Fibroblast of lung (primary cell): ENCODE data around the gene DNM3. TPM values are rescaled to one million over a fixed set of nuclear protein-coding genes. Genes with fewer than 3 reads are reported as not detected.

ENCODE experiments used
- DNase-seq, 2 donors: peaks; one replicate each; pipeline versions ENCODE4 v3.0.0 to v3.0.0-alpha.2; 2010; ENCODE audit warnings: low read depth in 2 of 2
- H2AFZ ChIP-seq: 2 replicates; pipeline ENCODE4 v1.5.1; 2012; ENCODE audit warnings: low read length, control low read depth, inconsistent platforms
- H3K27ac ChIP-seq: 2 replicates; pipeline ENCODE4 v1.5.1; 2011; ENCODE audit warnings: low read length, control low read depth; ENCODE audit not compliant: insufficient read depth
- H3K27me3 ChIP-seq: 2 replicates; pipeline ENCODE4 v1.5.1; 2011; ENCODE audit warnings: mild to moderate bottlenecking, low read length; ENCODE audit not compliant: control insufficient read depth, insufficient read depth
- H3K36me3 ChIP-seq: 2 replicates; pipeline ENCODE4 v1.5.1; 2011; ENCODE audit warnings: low read length; ENCODE audit not compliant: control insufficient read depth, insufficient read depth
- H3K4me1 ChIP-seq: 2 replicates; pipeline ENCODE4 v1.5.1; 2011; ENCODE audit warnings: low read length; ENCODE audit not compliant: control insufficient read depth, insufficient read depth; ENCODE audit errors: extremely low read depth
- H3K4me2 ChIP-seq: 2 replicates; pipeline ENCODE4 v1.5.1; 2011; ENCODE audit warnings: low read length, control low read depth; ENCODE audit not compliant: insufficient read depth; ENCODE audit errors: extremely low read depth
- H3K4me3 ChIP-seq, 4 experiments: fragments of 200-600 bp in 1 of 4; sonication (generic) in 1 of 4; replicated peaks in 1 of 4; 2 replicates each; pipeline ENCODE4 v1.5.1; 2011 to 2016; ENCODE audit warnings: low read length in 4 of 4, low read depth in 3 of 4, mild to moderate bottlenecking in 3 of 4, control low read depth in 2 of 4, inconsistent platforms in 1 of 4, mixed read lengths in 1 of 4; ENCODE audit not compliant: insufficient read depth in 1 of 4; ENCODE audit errors: control extremely low read depth in 1 of 4
- H3K79me2 ChIP-seq: 2 replicates; pipeline ENCODE4 v1.5.1; 2012; ENCODE audit warnings: mild to moderate bottlenecking, low read length, inconsistent platforms; ENCODE audit not compliant: control insufficient read depth, insufficient read depth
- H3K9ac ChIP-seq: 2 replicates; pipeline ENCODE4 v1.5.1; 2011; ENCODE audit warnings: mild to moderate bottlenecking, low read length, control low read depth; ENCODE audit not compliant: insufficient read depth
- H3K9me3 ChIP-seq: 2 replicates; pipeline ENCODE4 v1.5.1; 2012; ENCODE audit warnings: low read depth, low read length; ENCODE audit not compliant: control insufficient read depth, insufficient read depth
- H4K20me1 ChIP-seq: 2 replicates; pipeline ENCODE4 v1.5.1; 2011; ENCODE audit warnings: low read length; ENCODE audit not compliant: control insufficient read depth, insufficient read depth; ENCODE audit errors: extremely low read depth
- CTCF ChIP-seq, 2 donors: IDR thresholded peaks in 1 of 2; conservative IDR thresholded peaks in 1 of 2; 1 replicate in 1 of 2; 2 replicates in 1 of 2; pipeline ENCODE4 v1.5.1; 2011 to 2012; ENCODE audit warnings: low read length in 2 of 2, control low read depth in 1 of 2, inconsistent platforms in 1 of 2, low read depth in 1 of 2, mild to moderate bottlenecking in 1 of 2
- EZH2 ChIP-seq: IDR thresholded peaks from 2 replicates; pipeline ENCODE4 v1.5.1; 2012; ENCODE audit warnings: low read length, control low read depth, mild to moderate bottlenecking; ENCODE audit errors: missing control alignments
- polyA plus RNA-seq, 2 donors: library from polyadenylated mRNA; depleted of rRNA in 1 of 2; stranded (reverse) in 1 of 2; unstranded in 1 of 2; fragments of >200 nt; gene quantifications; 2 replicates each; pipeline ENCODE4 v1.2.1, GENCODE V29; 2011 to 2012; ENCODE audit warnings: missing spikeins in 1 of 2
- total RNA-seq: library from RNA; depleted of rRNA; stranded (reverse); fragments of >200 nt; gene quantifications from 2 replicates; pipeline ENCODE4 v1.2.1, GENCODE V29; 2014

The DNM3 gene
- total and polyA plus RNA-seq, 2 donors (not counting 1 experiment from before 2014, with no cell fraction given), result 1.6 to 3.6 TPM

- no peaks in the 10 kb centered on the region for H3K79me2 ChIP-seq
- no peak for DNase-seq
These were observed 100.6 kb downstream of the DNM3 start for GRCh38 chr1:171941920-171942319.

GRCh38 chr1:171943973-171944561, 102.8 kb downstream of the DNM3 start:
- DNase-seq, result no peak
- TF ChIP-seq CTCF (conservative IDR thresholded peaks at IDR 0.05 in 1 of 2, IDR thresholded peaks at IDR 0.05 in 1 of 2; ENCODE audit: low read depth in 1 of 2, low read length in 2 of 2), result no peak
- TF ChIP-seq EZH2, result no peak
- no peak overlapping the region for H3K27ac ChIP-seq
- no peak overlapping the region for H3K9ac ChIP-seq
- H3K79me2 ChIP-seq, result no peaks in the 10 kb centered on the region
- H4K20me1 ChIP-seq, result no peaks in the 10 kb centered on the region
- no peaks in the 10 kb centered on the region for H3K27me3 ChIP-seq
- no peak overlapping the region for H2AFZ ChIP-seq
- H3K4me2 ChIP-seq, result no peak overlapping the region
- no peaks in the 10 kb centered on the region for H3K4me1 ChIP-seq
- no peaks in the 10 kb centered on the region for H3K9me3 ChIP-seq
- H3K4me3 ChIP-seq, result no peak overlapping the region
- no peaks in the 10 kb centered on the region for H3K36me3 ChIP-seq

More at GRCh38 chr1:171941920-171942319, 100.6 kb downstream of the DNM3 start:
- Histone ChIP-seq H3K27ac (no peak overlapping the region), H3K27me3 (no peaks in the 10 kb centered on the region), H2AFZ (no peak overlapping the region), H3K4me1 (no peaks in the 10 kb centered on the region), H3K4me2 (no peak overlapping the region), H3K4me3 (no peak overlapping the region), H3K9me3 (no peaks in the 10 kb centered on the region), H3K36me3 (no peaks in the 10 kb centered on the region), H4K20me1 (no peaks in the 10 kb centered on the region), H3K9ac (no peak overlapping the region)
- TF ChIP-seq EZH2 (no peak), CTCF (conservative IDR thresholded peaks at IDR 0.05 in 1 of 2, IDR thresholded peaks at IDR 0.05 in 1 of 2; ENCODE audit: low read depth in 1 of 2, low read length in 2 of 2) (no peak)

GRCh38 chr1:171948511-171948910, 107.2 kb downstream of the DNM3 start:
- H3K9ac ChIP-seq, result no peak overlapping the region
- H3K4me2 ChIP-seq, result no peak overlapping the region
- H3K36me3 ChIP-seq, result no peaks in the 10 kb centered on the region
- H4K20me1 ChIP-seq, result no peaks in the 10 kb centered on the region
- no peak for TF ChIP-seq CTCF (conservative IDR thresholded peaks at IDR 0.05 in 1 of 2, IDR thresholded peaks at IDR 0.05 in 1 of 2; ENCODE audit: low read depth in 1 of 2, low read length in 2 of 2)
- no peak for TF ChIP-seq EZH2
- DNase-seq, result peak; percentile 5 to 65
- H3K4me1 ChIP-seq, result no peaks in the 10 kb centered on the region
- no peak overlapping the region for H3K27ac ChIP-seq
- no peak overlapping the region for H3K4me3 ChIP-seq
- H2AFZ ChIP-seq, result no peak overlapping the region
- no peaks in the 10 kb centered on the region for H3K79me2 ChIP-seq
- no peaks in the 10 kb centered on the region for H3K27me3 ChIP-seq
- no peaks in the 10 kb centered on the region for H3K9me3 ChIP-seq
